ENCODE data around the gene BOC. TPM values are rescaled to one million over a fixed set of nuclear protein-coding genes. Genes with fewer than 3 reads are reported as not detected.

BOC gene
- total and polyA plus RNA-seq, 10 of the 15 experiments (the other 5 are each of a cell fraction or from before 2014, with no cell fraction given) = 0.18 TPM; not detected in 9

GRCh38 chr3:113249601-113250000, 38.2 kb downstream of the BOC start:
- FAIRE-seq = no peak
- in situ Hi-C loops (cut with MboI) (no loop called here), intact Hi-C loops (cut with micrococcal nuclease; ENCODE audit: unreplicated experiment) (no loop called here)
- CTCF ChIA-PET = interaction anchor here (0.7 kb wide), 1 partner anchor 11 kb away, joined by 3 read pairs; no protein-coding TSS in a partner anchor
- Histone ChIP-seq H3K9ac (ENCODE audit: control insufficient read depth, insufficient read depth, low read length) (no peak overlapping the region), H3K36me3 (ENCODE audit: control insufficient read depth in 2 of 2, insufficient read depth in 2 of 2, low read length in 1 of 2) (no peaks in the 10 kb centered on the region), H3K27me3 (replicated peaks in 1 of 2; ENCODE audit: control insufficient read depth in 2 of 2, insufficient read depth in 2 of 2, low read length in 1 of 2) (peaks cover 4 to 5% of the 10 kb centered on the region in 2 experiments; a peak in 2 of 4 replicates), H2AFZ (ENCODE audit: control insufficient read depth, low read depth, low read length) (no peak overlapping the region), H4K20me1 (ENCODE audit: control insufficient read depth, insufficient read depth) (no peaks in the 10 kb centered on the region), H3K79me2 (ENCODE audit: control insufficient read depth, insufficient read depth, low read length) (no peaks in the 10 kb centered on the region), H3K4me2 (ENCODE audit: control insufficient read depth, insufficient read depth) (no peak overlapping the region), H3K9me3 (replicated peaks; ENCODE audit: control insufficient read depth, insufficient read depth, low read length) (no peaks in the 10 kb centered on the region), H3K4me1 (ENCODE audit: control insufficient read depth, insufficient read depth, low read length) (peaks cover 5% of the 10 kb centered on the region), H3K4me3 (no peak overlapping the region), H3K27ac (ENCODE audit: control insufficient read depth, insufficient read depth) (no peak overlapping the region)
- SMC1A ChIA-PET (ENCODE audit: uncharacterized antibody, unreplicated experiment) = no interaction called here
- POLR2A ChIA-PET = no interaction called here
- RAD21 ChIA-PET (ENCODE audit: unreplicated experiment) = no interaction called here
- no peak for ATAC-seq
- no peak for DNase-seq (ENCODE audit: low read depth, low spot score)
- TF ChIP-seq BACH1 (IDR thresholded peaks at IDR 0.05; ENCODE audit: borderline replicate concordance) (no peak), BHLHE40 (IDR thresholded peaks at IDR 0.05; ENCODE audit: borderline replicate concordance in 1 of 2, low read depth in 2 of 2, low read length in 1 of 2) (no peak), NKRF (conservative IDR thresholded peaks at IDR 0.05) (no peak), SREBF1 (IDR thresholded peaks at IDR 0.05; ENCODE audit: low read length) (no peak), MEF2B (IDR thresholded peaks at IDR 0.05; ENCODE audit: partially characterized antibody, poor library complexity, severe bottlenecking) (no peak), ZBTB33 (IDR thresholded peaks at IDR 0.05) (no peak), SMAD5 (IDR thresholded peaks at IDR 0.05; ENCODE audit: low read depth) (no peak), E4F1 (IDR thresholded peaks at IDR 0.05; ENCODE audit: borderline replicate concordance, partially characterized antibody) (no peak)
- no TSS peak for BruUV-seq (replicated peaks)
- 72% methylated on average over 8 of the region's 8 CpGs for WGBS (ENCODE audit: insufficient coverage, insufficient replicate concordance, low lambda C conversion rate, missing lambda C conversion rate)

Data from GM12878 (cell line).